HepG2 (cell line): ENCODE data around the gene OSBPL8. TPM values are rescaled to one million over a fixed set of nuclear protein-coding genes. Genes with fewer than 3 reads are reported as not detected.

Source experiments
- ADNP ChIP-seq: sonication (generic); formaldehyde crosslinking; IDR thresholded peaks from 2 replicates; pipeline ENCODE4 v1.4.0; 2020; ENCODE audit warnings: missing genetic modification reagents
- BRCA1 ChIP-seq: sonication (generic); formaldehyde crosslinking; IDR thresholded peaks from 2 replicates; pipeline ENCODE4 v1.4.0; 2020; ENCODE audit warnings: missing genetic modification reagents
- MBD4 ChIP-seq: IDR thresholded peaks from 2 replicates; pipeline ENCODE4 v1.6.1; 2012; ENCODE audit warnings: low read length, inconsistent platforms, borderline replicate concordance
- MIXL1 ChIP-seq: IDR thresholded peaks from 2 replicates; pipeline ENCODE4 v1.6.1; 2016
- POLR2AphosphoS5 ChIP-seq: IDR thresholded peaks from 2 replicates; pipeline ENCODE4 v1.6.1; 2012; ENCODE audit warnings: low read depth, low read length
- REXO4 ChIP-seq: sonication (generic); formaldehyde crosslinking; IDR thresholded peaks from 2 replicates; pipeline ENCODE4 v1.8.0; 2022; ENCODE audit warnings: missing genetic modification reagents, mild to moderate bottlenecking, borderline replicate concordance
- SMYD3 ChIP-seq: sonication (generic); formaldehyde crosslinking; IDR thresholded peaks from 2 replicates; pipeline ENCODE4 v1.8.1; 2023; ENCODE audit warnings: mild to moderate bottlenecking, missing genetic modification reagents
- TBX3 ChIP-seq: fragments of 450-650 bp; IDR thresholded peaks from 2 replicates; pipeline ENCODE4 v1.6.1; 2017; ENCODE audit warnings: antibody characterized with exemption, mild to moderate bottlenecking, inconsistent platforms, borderline replicate concordance
- THAP11 ChIP-seq: IDR thresholded peaks from 2 replicates; pipeline ENCODE4 v1.6.1; 2016; ENCODE audit warnings: missing biosample characterization, missing genetic modification reagents
- ZNF33B ChIP-seq: sonication (generic); formaldehyde crosslinking; IDR thresholded peaks from 2 replicates; pipeline ENCODE4 v1.5.1; 2020; ENCODE audit warnings: mild to moderate bottlenecking, missing genetic modification reagents
- ZNF431 ChIP-seq: sonication (generic); formaldehyde crosslinking; IDR thresholded peaks from 2 replicates; pipeline ENCODE4 v1.9.0; 2022; ENCODE audit warnings: missing genetic modification reagents, low read depth, mild to moderate bottlenecking, borderline replicate concordance
- ZNF441 ChIP-seq: sonication (generic); formaldehyde crosslinking; IDR thresholded peaks from 2 replicates; pipeline ENCODE4 v1.7.0; 2021; ENCODE audit warnings: missing genetic modification reagents, borderline replicate concordance
- ZSCAN21 ChIP-seq: sonication (generic); formaldehyde crosslinking; IDR thresholded peaks from 2 replicates; pipeline ENCODE4 v1.8.0; 2022; ENCODE audit warnings: mild to moderate bottlenecking, missing genetic modification reagents, moderate library complexity, borderline replicate concordance
- polyA plus RNA-seq, 8 experiments: library from polyadenylated mRNA; depleted of rRNA in 3 of 8; stranded (reverse) in 7 of 8; unstranded in 1 of 8; fragments of >200 nt; fragmentation: Illumina TruSeq in 4 of 8; extraction: Trizol in 4 of 8; gene quantifications; 2 replicates each; pipeline versions ENCODE4 v1.2.1 to v1.2.3, GENCODE V29; 2011 to 2016; ENCODE audit warnings: low read depth in 4 of 8, missing spikeins in 1 of 8, mixed read lengths in 1 of 8; ENCODE audit not compliant: insufficient read depth in 1 of 8
- total RNA-seq, 5 experiments: library from RNA; depleted of rRNA; stranded (reverse); fragments of >200 nt; fragmentation: Illumina TruSeq; extraction: Trizol; gene quantifications; 2 replicates each; pipeline ENCODE4 v1.2.3, GENCODE V29; 2016; ENCODE audit warnings: low read depth in 1 of 5
- TF ChIP-seq, protein P1 (sequence below): sonication (generic); formaldehyde crosslinking; IDR thresholded peaks from 2 replicates; pipeline ENCODE4 v1.9.0; 2021; ENCODE audit warnings: missing genetic modification reagents, borderline replicate concordance
- TF ChIP-seq, protein P2 (sequence below): sonication (generic); formaldehyde crosslinking; IDR thresholded peaks from 2 replicates; pipeline ENCODE4 v1.8.0; 2022; ENCODE audit warnings: mild to moderate bottlenecking, missing genetic modification reagents, moderate library complexity
- TF ChIP-seq, protein P3 (sequence below): sonication (generic); formaldehyde crosslinking; IDR thresholded peaks from 2 replicates; pipeline ENCODE4 v1.5.1; 2020; ENCODE audit warnings: missing genetic modification reagents, mild to moderate bottlenecking, borderline replicate concordance
- TF ChIP-seq, protein P4 (sequence below): sonication (generic); formaldehyde crosslinking; IDR thresholded peaks from 2 replicates; pipeline ENCODE4 v1.8.0; 2022; ENCODE audit warnings: missing genetic modification reagents, mild to moderate bottlenecking, borderline replicate concordance
- TF ChIP-seq, protein P5 (sequence below): sonication (generic); formaldehyde crosslinking; IDR thresholded peaks from 2 replicates; pipeline ENCODE4 v1.8.1; 2023; ENCODE audit warnings: mild to moderate bottlenecking, inconsistent platforms, moderate library complexity, missing genetic modification reagents, borderline replicate concordance
- TF ChIP-seq, protein P6 (sequence below): sonication (generic); formaldehyde crosslinking; IDR thresholded peaks from 2 replicates; pipeline ENCODE4 v1.4.0; 2020; ENCODE audit warnings: mild to moderate bottlenecking, missing genetic modification reagents
- TF ChIP-seq, protein P7 (sequence below): sonication (generic); formaldehyde crosslinking; conservative IDR thresholded peaks from 2 replicates; pipeline ENCODE4 v1.4.0; 2020; ENCODE audit warnings: missing genetic modification reagents

OSBPL8 gene
- total and polyA plus RNA-seq, 2 of the 13 experiments (the other 11 are each of a cell fraction or from before 2014, with no cell fraction given): 11.0 to 33.9 TPM

DNA sequence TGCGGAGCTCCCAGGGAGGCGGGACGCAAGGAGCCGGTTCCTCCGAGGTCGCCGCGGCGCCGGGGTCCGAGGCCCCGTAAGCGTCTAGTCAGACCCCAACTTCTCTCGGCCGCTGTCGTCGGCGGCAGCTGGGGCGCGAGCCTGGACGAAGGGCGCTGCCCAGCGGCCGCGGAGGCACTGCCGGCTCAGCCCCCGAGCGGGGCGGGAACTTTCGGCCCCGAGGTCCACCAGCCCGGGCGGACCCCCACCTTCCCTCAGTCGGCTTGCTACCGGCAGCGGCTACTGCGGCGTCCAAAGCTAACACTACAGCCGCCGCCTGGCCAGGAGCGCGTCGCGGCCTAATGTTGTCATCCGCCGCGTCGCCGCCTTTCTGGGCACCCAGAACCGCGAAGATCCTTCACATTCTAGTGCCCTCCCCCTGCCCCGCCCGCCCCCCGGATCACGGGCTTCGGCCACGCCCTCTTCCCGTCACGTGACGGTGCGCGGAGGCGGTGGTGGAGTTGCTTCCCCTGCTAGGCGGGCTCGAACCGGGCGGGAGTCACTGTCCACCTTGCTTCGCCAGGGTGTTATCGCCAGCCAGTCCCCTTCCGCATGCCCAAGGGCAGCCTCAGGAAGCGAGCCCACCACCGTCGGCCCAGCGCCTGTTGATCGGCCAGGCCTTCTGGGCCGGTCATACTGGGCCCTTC is at the start of gene OSBPL8 (continued):
- TF ChIP-seq, protein P1, sequence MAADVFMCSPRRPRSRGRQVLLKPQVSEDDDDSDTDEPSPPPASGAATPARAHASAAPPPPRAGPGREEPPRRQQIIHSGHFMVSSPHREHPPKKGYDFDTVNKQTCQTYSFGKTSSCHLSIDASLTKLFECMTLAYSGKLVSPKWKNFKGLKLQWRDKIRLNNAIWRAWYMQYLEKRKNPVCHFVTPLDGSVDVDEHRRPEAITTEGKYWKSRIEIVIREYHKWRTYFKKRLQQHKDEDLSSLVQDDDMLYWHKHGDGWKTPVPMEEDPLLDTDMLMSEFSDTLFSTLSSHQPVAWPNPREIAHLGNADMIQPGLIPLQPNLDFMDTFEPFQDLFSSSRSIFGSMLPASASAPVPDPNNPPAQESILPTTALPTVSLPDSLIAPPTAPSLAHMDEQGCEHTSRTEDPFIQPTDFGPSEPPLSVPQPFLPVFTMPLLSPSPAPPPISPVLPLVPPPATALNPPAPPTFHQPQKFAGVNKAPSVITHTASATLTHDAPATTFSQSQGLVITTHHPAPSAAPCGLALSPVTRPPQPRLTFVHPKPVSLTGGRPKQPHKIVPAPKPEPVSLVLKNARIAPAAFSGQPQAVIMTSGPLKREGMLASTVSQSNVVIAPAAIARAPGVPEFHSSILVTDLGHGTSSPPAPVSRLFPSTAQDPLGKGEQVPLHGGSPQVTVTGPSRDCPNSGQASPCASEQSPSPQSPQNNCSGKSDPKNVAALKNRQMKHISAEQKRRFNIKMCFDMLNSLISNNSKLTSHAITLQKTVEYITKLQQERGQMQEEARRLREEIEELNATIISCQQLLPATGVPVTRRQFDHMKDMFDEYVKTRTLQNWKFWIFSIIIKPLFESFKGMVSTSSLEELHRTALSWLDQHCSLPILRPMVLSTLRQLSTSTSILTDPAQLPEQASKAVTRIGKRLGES (CRISPR knock-in tag): no peak
- TF ChIP-seq TBX3: no peak; the same call in 1 of the 2 replicates
- peak; percentile 80 for TF ChIP-seq THAP11 (CRISPR knock-in tag)
- TF ChIP-seq MIXL1: peak; percentile 83
- TF ChIP-seq, protein P2, sequence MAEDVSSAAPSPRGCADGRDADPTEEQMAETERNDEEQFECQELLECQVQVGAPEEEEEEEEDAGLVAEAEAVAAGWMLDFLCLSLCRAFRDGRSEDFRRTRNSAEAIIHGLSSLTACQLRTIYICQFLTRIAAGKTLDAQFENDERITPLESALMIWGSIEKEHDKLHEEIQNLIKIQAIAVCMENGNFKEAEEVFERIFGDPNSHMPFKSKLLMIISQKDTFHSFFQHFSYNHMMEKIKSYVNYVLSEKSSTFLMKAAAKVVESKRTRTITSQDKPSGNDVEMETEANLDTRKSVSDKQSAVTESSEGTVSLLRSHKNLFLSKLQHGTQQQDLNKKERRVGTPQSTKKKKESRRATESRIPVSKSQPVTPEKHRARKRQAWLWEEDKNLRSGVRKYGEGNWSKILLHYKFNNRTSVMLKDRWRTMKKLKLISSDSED (CRISPR knock-in tag): peak; percentile 63; the same call in 1 of the 2 replicates
- TF ChIP-seq, protein P3, sequence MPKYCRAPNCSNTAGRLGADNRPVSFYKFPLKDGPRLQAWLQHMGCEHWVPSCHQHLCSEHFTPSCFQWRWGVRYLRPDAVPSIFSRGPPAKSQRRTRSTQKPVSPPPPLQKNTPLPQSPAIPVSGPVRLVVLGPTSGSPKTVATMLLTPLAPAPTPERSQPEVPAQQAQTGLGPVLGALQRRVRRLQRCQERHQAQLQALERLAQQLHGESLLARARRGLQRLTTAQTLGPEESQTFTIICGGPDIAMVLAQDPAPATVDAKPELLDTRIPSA (CRISPR knock-in tag): peak; percentile 96
- TF ChIP-seq SMYD3 (CRISPR knock-in tag): peak; percentile 61; the same call in 1 of the 2 replicates
- peak; percentile 55; the same call in 1 of the 2 replicates for TF ChIP-seq ZNF431 (CRISPR knock-in tag)
- TF ChIP-seq, protein P4, sequence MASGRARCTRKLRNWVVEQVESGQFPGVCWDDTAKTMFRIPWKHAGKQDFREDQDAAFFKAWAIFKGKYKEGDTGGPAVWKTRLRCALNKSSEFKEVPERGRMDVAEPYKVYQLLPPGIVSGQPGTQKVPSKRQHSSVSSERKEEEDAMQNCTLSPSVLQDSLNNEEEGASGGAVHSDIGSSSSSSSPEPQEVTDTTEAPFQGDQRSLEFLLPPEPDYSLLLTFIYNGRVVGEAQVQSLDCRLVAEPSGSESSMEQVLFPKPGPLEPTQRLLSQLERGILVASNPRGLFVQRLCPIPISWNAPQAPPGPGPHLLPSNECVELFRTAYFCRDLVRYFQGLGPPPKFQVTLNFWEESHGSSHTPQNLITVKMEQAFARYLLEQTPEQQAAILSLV: peak; percentile 85; the same call in 1 of the 2 replicates
- TF ChIP-seq, protein P5, sequence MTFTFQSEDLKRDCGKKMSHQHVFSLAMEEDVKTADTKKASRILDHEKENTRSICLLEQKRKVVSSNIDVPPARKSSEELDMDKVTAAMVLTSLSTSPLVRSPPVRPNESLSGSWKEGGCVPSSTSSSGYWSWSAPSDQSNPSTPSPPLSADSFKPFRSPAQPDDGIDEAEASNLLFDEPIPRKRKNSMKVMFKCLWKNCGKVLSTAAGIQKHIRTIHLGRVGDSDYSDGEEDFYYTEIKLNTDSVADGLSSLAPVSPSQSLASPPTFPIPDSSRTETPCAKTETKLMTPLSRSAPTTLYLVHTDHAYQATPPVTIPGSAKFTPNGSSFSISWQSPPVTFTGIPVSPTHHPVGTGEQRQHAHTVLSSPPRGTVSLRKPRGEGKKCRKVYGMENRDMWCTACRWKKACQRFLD (CRISPR knock-in tag): peak; percentile 41; the same call in 1 of the 2 replicates
- TF ChIP-seq, protein P6, sequence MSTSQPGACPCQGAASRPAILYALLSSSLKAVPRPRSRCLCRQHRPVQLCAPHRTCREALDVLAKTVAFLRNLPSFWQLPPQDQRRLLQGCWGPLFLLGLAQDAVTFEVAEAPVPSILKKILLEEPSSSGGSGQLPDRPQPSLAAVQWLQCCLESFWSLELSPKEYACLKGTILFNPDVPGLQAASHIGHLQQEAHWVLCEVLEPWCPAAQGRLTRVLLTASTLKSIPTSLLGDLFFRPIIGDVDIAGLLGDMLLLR (CRISPR knock-in tag): peak; percentile 84
- TF ChIP-seq ZNF441 (CRISPR knock-in tag): peak; percentile 86
- no peak; the same call in 1 of the 2 replicates for TF ChIP-seq BRCA1 (CRISPR knock-in tag)
- TF ChIP-seq, protein P7, sequence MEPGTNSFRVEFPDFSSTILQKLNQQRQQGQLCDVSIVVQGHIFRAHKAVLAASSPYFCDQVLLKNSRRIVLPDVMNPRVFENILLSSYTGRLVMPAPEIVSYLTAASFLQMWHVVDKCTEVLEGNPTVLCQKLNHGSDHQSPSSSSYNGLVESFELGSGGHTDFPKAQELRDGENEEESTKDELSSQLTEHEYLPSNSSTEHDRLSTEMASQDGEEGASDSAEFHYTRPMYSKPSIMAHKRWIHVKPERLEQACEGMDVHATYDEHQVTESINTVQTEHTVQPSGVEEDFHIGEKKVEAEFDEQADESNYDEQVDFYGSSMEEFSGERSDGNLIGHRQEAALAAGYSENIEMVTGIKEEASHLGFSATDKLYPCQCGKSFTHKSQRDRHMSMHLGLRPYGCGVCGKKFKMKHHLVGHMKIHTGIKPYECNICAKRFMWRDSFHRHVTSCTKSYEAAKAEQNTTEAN: peak; percentile 46; the same call in 1 of the 2 replicates
- TF ChIP-seq REXO4 (CRISPR knock-in tag): no peak
- TF ChIP-seq ZSCAN21 (CRISPR knock-in tag): peak; percentile 90
- TF ChIP-seq MBD4: no peak
- TF ChIP-seq ADNP (CRISPR knock-in tag): no peak
- TF ChIP-seq POLR2AphosphoS5: peak; percentile 91
- TF ChIP-seq ZNF33B (CRISPR knock-in tag): no peak
